DMS114 treated with DMSO at 0.1 percent for 48 hours (cell line): ENCODE data around the gene NAA80.

Source experiments
- DNase-seq: peaks from one replicate; lab custom pipeline; 2025; ENCODE audit not compliant: unreplicated experiment; lab: John Stamatoyannopoulos, UW

NAA80 gene

GRCh38 chr3:50259432-50260026 lies 39.7 kb downstream of the NAA80 start:
- no peak for DNase-seq

- no peak for DNase-seq
Measured at GRCh38 chr3:50258979-50259378, 40.2 kb downstream of the NAA80 start.

GRCh38 chr3:50258029-50258680 lies 41.0 kb downstream of the NAA80 start:
- DNase-seq = no peak

- DNase-seq = peak; percentile 14
Measured at GRCh38 chr3:50256978-50257890, 42.0 kb downstream of the NAA80 start.

GRCh38 chr3:50255251-50255615 lies 44.0 kb downstream of the NAA80 start:
- no peak for DNase-seq

GRCh38 chr3:50254577-50255250 lies 44.5 kb downstream of the NAA80 start:
- no peak for DNase-seq

GRCh38 chr3:50251220-50251619 lies 48.0 kb downstream of the NAA80 start:
- no peak for DNase-seq

GRCh38 chr3:50250514-50250913 lies 48.7 kb downstream of the NAA80 start:
- DNase-seq = no peak

GRCh38 chr3:50249457-50249856 lies 49.7 kb downstream of the NAA80 start:
- no peak for DNase-seq

- no peak for DNase-seq
Measured at GRCh38 chr3:50248387-50248786, 50.8 kb downstream of the NAA80 start.

GRCh38 chr3:50246517-50246954 lies 52.7 kb downstream of the NAA80 start:
- no peak for DNase-seq
